Ecto neural progenitor cell (in vitro differentiated cells): ENCODE measurements around the gene USB1.

ENCODE experiments used
- DNase-seq: peaks from one replicate; pipeline ENCODE4 v3.0.0-alpha.2; 2018; ENCODE audit warnings: low spot score

Gene USB1

GRCh38 chr16:58034128-58034685 lies 33.0 kb downstream of the USB1 start:
- no peak for DNase-seq

- DNase-seq: no peak
Observed at GRCh38 chr16:58034774-58035173, 33.6 kb downstream of the USB1 start.

- no peak for DNase-seq
Observed at GRCh38 chr16:58035356-58036170, 34.4 kb downstream of the USB1 start.

GRCh38 chr16:58036943-58037342 lies 35.7 kb downstream of the USB1 start:
- no peak for DNase-seq

- no peak for DNase-seq
Observed at GRCh38 chr16:58037365-58038057, 36.3 kb downstream of the USB1 start.

GRCh38 chr16:58038219-58038641 lies 37.0 kb downstream of the USB1 start:
- no peak for DNase-seq

GRCh38 chr16:58039829-58040495 lies 38.8 kb downstream of the USB1 start:
- DNase-seq: no peak

GRCh38 chr16:58040496-58040846 lies 39.3 kb downstream of the USB1 start:
- no peak for DNase-seq

- no peak for DNase-seq
Observed at GRCh38 chr16:58040945-58041627, 39.9 kb downstream of the USB1 start.

GRCh38 chr16:58041628-58041955 lies 40.4 kb downstream of the USB1 start:
- DNase-seq: no peak

- DNase-seq: no peak
Observed at GRCh38 chr16:58042001-58042885, 41.0 kb downstream of the USB1 start.

GRCh38 chr16:58042886-58043515 lies 41.8 kb downstream of the USB1 start:
- no peak for DNase-seq

- no peak for DNase-seq
Observed at GRCh38 chr16:58043571-58044155, 42.5 kb downstream of the USB1 start.

- DNase-seq: no peak
Observed at GRCh38 chr16:58044266-58045019, 43.2 kb downstream of the USB1 start.

GRCh38 chr16:58045096-58045495 lies 43.9 kb downstream of the USB1 start:
- DNase-seq: no peak

GRCh38 chr16:58046054-58046881 lies 45.1 kb downstream of the USB1 start:
- DNase-seq: no peak

- DNase-seq: no peak
Observed at GRCh38 chr16:58046936-58047335, 45.7 kb downstream of the USB1 start.

GRCh38 chr16:58047557-58048348 lies 46.5 kb downstream of the USB1 start:
- no peak for DNase-seq
